ENCODE results near the gene TSGA10.

Gene TSGA10

DNA sequence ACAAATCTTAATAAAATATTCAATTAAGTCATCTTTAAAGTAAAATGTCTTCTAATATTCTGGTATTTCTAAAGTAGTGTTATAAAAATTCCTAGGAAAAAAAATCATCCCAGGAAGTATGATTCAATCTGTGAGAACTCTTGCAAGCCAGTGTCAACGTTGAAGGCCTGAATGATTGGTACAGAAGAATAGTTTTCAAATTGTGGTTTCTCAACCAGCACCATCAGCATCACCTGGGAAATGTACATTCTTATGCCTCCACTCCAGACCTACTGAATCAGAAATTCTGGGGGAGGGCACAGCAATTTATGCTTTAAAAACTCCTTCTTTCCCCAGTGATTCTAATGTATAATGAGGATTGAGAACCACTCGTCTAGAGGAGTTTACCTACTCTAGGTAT is 75.5 kb downstream of the TSGA10 start:
- Histone ChIP-seq H3K27ac (ENCODE audit: extremely low read depth, low read depth, low read length) (no peak overlapping the region), H3K4me1 (ENCODE audit: control insufficient read depth, insufficient read depth, low read length) (no peaks in the 10 kb centered on the region), H3K4me3 (ENCODE audit: low read depth, low read length) (no peak overlapping the region), H3K36me3 (ENCODE audit: control insufficient read depth in 2 of 2, insufficient read depth in 1 of 2, low read length in 2 of 2) (no peaks in the 10 kb centered on the region), H3K9me3 (ENCODE audit: control insufficient read depth, insufficient read depth, low read depth, low read length) (no peaks in the 10 kb centered on the region)
- ChIA-PET POLR2A (no interaction called here), CTCF (interaction anchor here (1.7 kb wide), 1 partner anchor 10 kb away, joined by 5 read pairs; no protein-coding TSS in a partner anchor)
- TF ChIP-seq, protein P1, sequence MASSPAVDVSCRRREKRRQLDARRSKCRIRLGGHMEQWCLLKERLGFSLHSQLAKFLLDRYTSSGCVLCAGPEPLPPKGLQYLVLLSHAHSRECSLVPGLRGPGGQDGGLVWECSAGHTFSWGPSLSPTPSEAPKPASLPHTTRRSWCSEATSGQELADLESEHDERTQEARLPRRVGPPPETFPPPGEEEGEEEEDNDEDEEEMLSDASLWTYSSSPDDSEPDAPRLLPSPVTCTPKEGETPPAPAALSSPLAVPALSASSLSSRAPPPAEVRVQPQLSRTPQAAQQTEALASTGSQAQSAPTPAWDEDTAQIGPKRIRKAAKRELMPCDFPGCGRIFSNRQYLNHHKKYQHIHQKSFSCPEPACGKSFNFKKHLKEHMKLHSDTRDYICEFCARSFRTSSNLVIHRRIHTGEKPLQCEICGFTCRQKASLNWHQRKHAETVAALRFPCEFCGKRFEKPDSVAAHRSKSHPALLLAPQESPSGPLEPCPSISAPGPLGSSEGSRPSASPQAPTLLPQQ (tag by site-specific recombination; IDR thresholded peaks at IDR 0.05), result no peak
- TF ChIP-seq ZNF416 (tag by site-specific recombination; IDR thresholded peaks at IDR 0.05) (no peak), ZNF768 (tag by site-specific recombination; IDR thresholded peaks at IDR 0.05) (no peak), ZNF610 (tag by site-specific recombination; IDR thresholded peaks at IDR 0.05; ENCODE audit: borderline replicate concordance) (no peak), ZNF639 (tag by site-specific recombination; IDR thresholded peaks at IDR 0.05) (no peak), ZNF394 (tag by site-specific recombination; IDR thresholded peaks at IDR 0.05; ENCODE audit: borderline replicate concordance) (no peak), MZF1 (tag by site-specific recombination; IDR thresholded peaks at IDR 0.05; ENCODE audit: borderline replicate concordance) (no peak), ZBTB48 (tag by site-specific recombination; IDR thresholded peaks at IDR 0.05) (no peak), ZFP37 (tag by site-specific recombination; IDR thresholded peaks at IDR 0.05) (no peak), ZNF837 (tag by site-specific recombination; IDR thresholded peaks at IDR 0.05) (no peak), SCRT1 (tag by site-specific recombination; IDR thresholded peaks at IDR 0.05; ENCODE audit: borderline replicate concordance) (no peak)
- TF ChIP-seq, protein P2, sequence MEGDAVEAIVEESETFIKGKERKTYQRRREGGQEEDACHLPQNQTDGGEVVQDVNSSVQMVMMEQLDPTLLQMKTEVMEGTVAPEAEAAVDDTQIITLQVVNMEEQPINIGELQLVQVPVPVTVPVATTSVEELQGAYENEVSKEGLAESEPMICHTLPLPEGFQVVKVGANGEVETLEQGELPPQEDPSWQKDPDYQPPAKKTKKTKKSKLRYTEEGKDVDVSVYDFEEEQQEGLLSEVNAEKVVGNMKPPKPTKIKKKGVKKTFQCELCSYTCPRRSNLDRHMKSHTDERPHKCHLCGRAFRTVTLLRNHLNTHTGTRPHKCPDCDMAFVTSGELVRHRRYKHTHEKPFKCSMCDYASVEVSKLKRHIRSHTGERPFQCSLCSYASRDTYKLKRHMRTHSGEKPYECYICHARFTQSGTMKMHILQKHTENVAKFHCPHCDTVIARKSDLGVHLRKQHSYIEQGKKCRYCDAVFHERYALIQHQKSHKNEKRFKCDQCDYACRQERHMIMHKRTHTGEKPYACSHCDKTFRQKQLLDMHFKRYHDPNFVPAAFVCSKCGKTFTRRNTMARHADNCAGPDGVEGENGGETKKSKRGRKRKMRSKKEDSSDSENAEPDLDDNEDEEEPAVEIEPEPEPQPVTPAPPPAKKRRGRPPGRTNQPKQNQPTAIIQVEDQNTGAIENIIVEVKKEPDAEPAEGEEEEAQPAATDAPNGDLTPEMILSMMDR (tag by site-specific recombination; IDR thresholded peaks at IDR 0.05), result no peak

GRCh38 chr2:99072551-99072950 is 82.2 kb downstream of the TSGA10 start:
- TF ChIP-seq ZNF394 (tag by site-specific recombination; IDR thresholded peaks at IDR 0.05; ENCODE audit: borderline replicate concordance) (no peak), ZBTB48 (tag by site-specific recombination; IDR thresholded peaks at IDR 0.05) (no peak), ZSCAN30 (tag by site-specific recombination; IDR thresholded peaks at IDR 0.05) (no peak), ZNF138 (tag by site-specific recombination; IDR thresholded peaks at IDR 0.05; ENCODE audit: borderline replicate concordance) (no peak), ZNF776 (tag by site-specific recombination; IDR thresholded peaks at IDR 0.05; ENCODE audit: borderline replicate concordance) (no peak), ZNF239 (tag by site-specific recombination; IDR thresholded peaks at IDR 0.05) (no peak), ZNF76 (tag by site-specific recombination; IDR thresholded peaks at IDR 0.05; ENCODE audit: borderline replicate concordance, low read depth) (no peak), ZNF585B (tag by site-specific recombination; IDR thresholded peaks at IDR 0.05) (no peak), ZFP37 (tag by site-specific recombination; IDR thresholded peaks at IDR 0.05) (no peak), ZNF280D (tag by site-specific recombination; IDR thresholded peaks at IDR 0.05) (no peak)
- TF ChIP-seq, protein P3, sequence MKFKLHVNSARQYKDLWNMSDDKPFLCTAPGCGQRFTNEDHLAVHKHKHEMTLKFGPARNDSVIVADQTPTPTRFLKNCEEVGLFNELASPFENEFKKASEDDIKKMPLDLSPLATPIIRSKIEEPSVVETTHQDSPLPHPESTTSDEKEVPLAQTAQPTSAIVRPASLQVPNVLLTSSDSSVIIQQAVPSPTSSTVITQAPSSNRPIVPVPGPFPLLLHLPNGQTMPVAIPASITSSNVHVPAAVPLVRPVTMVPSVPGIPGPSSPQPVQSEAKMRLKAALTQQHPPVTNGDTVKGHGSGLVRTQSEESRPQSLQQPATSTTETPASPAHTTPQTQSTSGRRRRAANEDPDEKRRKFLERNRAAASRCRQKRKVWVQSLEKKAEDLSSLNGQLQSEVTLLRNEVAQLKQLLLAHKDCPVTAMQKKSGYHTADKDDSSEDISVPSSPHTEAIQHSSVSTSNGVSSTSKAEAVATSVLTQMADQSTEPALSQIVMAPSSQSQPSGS (tag by site-specific recombination; IDR thresholded peaks at IDR 0.05; ENCODE audit: low read depth), result no peak
- TF ChIP-seq, protein P4, sequence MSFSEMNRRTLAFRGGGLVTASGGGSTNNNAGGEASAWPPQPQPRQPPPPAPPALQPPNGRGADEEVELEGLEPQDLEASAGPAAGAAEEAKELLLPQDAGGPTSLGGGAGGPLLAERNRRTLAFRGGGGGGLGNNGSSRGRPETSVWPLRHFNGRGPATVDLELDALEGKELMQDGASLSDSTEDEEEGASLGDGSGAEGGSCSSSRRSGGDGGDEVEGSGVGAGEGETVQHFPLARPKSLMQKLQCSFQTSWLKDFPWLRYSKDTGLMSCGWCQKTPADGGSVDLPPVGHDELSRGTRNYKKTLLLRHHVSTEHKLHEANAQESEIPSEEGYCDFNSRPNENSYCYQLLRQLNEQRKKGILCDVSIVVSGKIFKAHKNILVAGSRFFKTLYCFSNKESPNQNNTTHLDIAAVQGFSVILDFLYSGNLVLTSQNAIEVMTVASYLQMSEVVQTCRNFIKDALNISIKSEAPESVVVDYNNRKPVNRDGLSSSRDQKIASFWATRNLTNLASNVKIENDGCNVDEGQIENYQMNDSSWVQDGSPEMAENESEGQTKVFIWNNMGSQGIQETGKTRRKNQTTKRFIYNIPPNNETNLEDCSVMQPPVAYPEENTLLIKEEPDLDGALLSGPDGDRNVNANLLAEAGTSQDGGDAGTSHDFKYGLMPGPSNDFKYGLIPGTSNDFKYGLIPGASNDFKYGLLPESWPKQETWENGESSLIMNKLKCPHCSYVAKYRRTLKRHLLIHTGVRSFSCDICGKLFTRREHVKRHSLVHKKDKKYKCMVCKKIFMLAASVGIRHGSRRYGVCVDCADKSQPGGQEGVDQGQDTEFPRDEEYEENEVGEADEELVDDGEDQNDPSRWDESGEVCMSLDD (tag by site-specific recombination; IDR thresholded peaks at IDR 0.05), result no peak
- Histone ChIP-seq H3K9me3 (ENCODE audit: control insufficient read depth, insufficient read depth, low read depth, low read length) (no peaks in the 10 kb centered on the region), H3K4me3 (ENCODE audit: low read depth, low read length) (no peak overlapping the region), H3K27ac (ENCODE audit: extremely low read depth, low read depth, low read length) (no peak overlapping the region), H3K4me1 (ENCODE audit: control insufficient read depth, insufficient read depth, low read length) (no peaks in the 10 kb centered on the region), H3K36me3 (ENCODE audit: control insufficient read depth in 2 of 2, insufficient read depth in 1 of 2, low read length in 2 of 2) (no peaks in the 10 kb centered on the region)
- ChIA-PET POLR2A (no interaction called here), CTCF (interaction anchor here (0.6 kb wide), 1 partner anchor 427 kb away, joined by 3 read pairs; no protein-coding TSS in a partner anchor)
